Measurements from ENCODE around the gene PCDHA6.
"Not testable (repeated sequence)": the region's sequence is repeated elsewhere in the genome, so short reads cannot be mapped to it uniquely, and the experiment has no call there.

Gene PCDHA6

GRCh38 chr5:140842798-140843733 lies 15.3 kb downstream of the PCDHA6 start:
- H3K4me3 ChIP-seq (replicated peaks; ENCODE audit: low read depth, low read length): no peak overlapping the region
- no peak for DNase-seq (ENCODE audit: extremely low read depth, low read depth)
- TF ChIP-seq CTCF (IDR thresholded peaks at IDR 0.05; ENCODE audit: low read depth, low read length, missing control alignments): no peak

- not testable (repeated sequence) for H3K4me3 ChIP-seq (replicated peaks; ENCODE audit: low read depth, low read length); DNase-seq (ENCODE audit: extremely low read depth, low read depth)
Observed at GRCh38 chr5:140848139-140849102, 20.7 kb downstream of the PCDHA6 start, which contains the start of gene PCDHA9. PCDHA9 (plus strand) TSS chr5:140848382; CDS start chr5:140848496, 114 bp downstream.

GRCh38 chr5:140849831-140850634 lies 22.3 kb downstream of the PCDHA6 start:
- DNase-seq (ENCODE audit: extremely low read depth, low read depth); H3K4me3 ChIP-seq (replicated peaks; ENCODE audit: low read depth, low read length): not testable (repeated sequence)

- no peak within 1 kb of the TSS for H3K4me3 ChIP-seq (replicated peaks; ENCODE audit: low read depth, low read length)
- no peak for TF ChIP-seq CTCF (IDR thresholded peaks at IDR 0.05; ENCODE audit: low read depth, low read length, missing control alignments)
- DNase-seq (ENCODE audit: extremely low read depth, low read depth): no peak
Observed at GRCh38 chr5:140855772-140856674, 28.3 kb downstream of the PCDHA6 start, which contains the start of gene PCDHA10. PCDHA10 (plus strand) TSS chr5:140855897; CDS start chr5:140856049, 152 bp downstream.

- TF ChIP-seq CTCF (IDR thresholded peaks at IDR 0.05; ENCODE audit: low read depth, low read length, missing control alignments): no peak
- H3K4me3 ChIP-seq (replicated peaks; ENCODE audit: low read depth, low read length): no peak overlapping the region
- no peak for DNase-seq (ENCODE audit: extremely low read depth, low read depth)
Observed at GRCh38 chr5:140857177-140857986, 29.6 kb downstream of the PCDHA6 start.

- no peak overlapping the region for H3K4me3 ChIP-seq (replicated peaks; ENCODE audit: low read depth, low read length)
- TF ChIP-seq CTCF (IDR thresholded peaks at IDR 0.05; ENCODE audit: low read depth, low read length, missing control alignments): no peak
- DNase-seq (ENCODE audit: extremely low read depth, low read depth): no peak
Observed at GRCh38 chr5:140857987-140858240, 30.2 kb downstream of the PCDHA6 start.

Data from HFF-Myc (cell line).